ENCODE measurements around the gene FAF1. TPM values are rescaled to one million over a fixed set of nuclear protein-coding genes. Genes with fewer than 3 reads are reported as not detected.

Gene FAF1
- total and polyA plus RNA-seq, 9 of the 15 experiments (the other 6 are each of a cell fraction or from before 2014, with no cell fraction given), result 48.7 to 225 (median 118) TPM

- TF ChIP-seq ZNF407 (IDR thresholded peaks at IDR 0.05; ENCODE audit: low read depth) (no peak), E2F1 (CRISPR knock-in tag; IDR thresholded peaks at IDR 0.05) (no peak)
Observed at GRCh38 chr1:50704126-50704525, 255.9 kb downstream of the FAF1 start (continued).

Data from K562 (cell line).